GM10248 (cell line): Measurements from ENCODE around the gene ST6GALNAC3.

Experiments
- CTCF ChIA-PET: fragments of 300-600 bp; sonication (Branson Sonifier 250); formaldehyde crosslinking; extraction: SDS; loops from one replicate; lab custom pipeline; 2021; ENCODE audit warnings: antibody characterized with exemption; lab: Yijun Ruan, JAX
- POLR2A ChIA-PET: fragments of 350-650 bp; sonication (Branson Sonifier 250); formaldehyde crosslinking; extraction: SDS; loops from one replicate; lab custom pipeline; 2020; ENCODE audit warnings: antibody characterized with exemption; lab: Yijun Ruan, JAX
- DNase-seq: peaks from one replicate; pipeline ENCODE4 v3.0.0; 2012; ENCODE audit errors: extremely low spot score
- TF ChIP-seq, protein P1 (sequence below): IDR thresholded peaks from 2 replicates; pipeline ENCODE4 v1.5.1; 2012; ENCODE audit warnings: mild to moderate bottlenecking, low read depth; ENCODE audit errors: extremely low read depth, missing control alignments, control extremely low read depth

The ST6GALNAC3 gene

DNA sequence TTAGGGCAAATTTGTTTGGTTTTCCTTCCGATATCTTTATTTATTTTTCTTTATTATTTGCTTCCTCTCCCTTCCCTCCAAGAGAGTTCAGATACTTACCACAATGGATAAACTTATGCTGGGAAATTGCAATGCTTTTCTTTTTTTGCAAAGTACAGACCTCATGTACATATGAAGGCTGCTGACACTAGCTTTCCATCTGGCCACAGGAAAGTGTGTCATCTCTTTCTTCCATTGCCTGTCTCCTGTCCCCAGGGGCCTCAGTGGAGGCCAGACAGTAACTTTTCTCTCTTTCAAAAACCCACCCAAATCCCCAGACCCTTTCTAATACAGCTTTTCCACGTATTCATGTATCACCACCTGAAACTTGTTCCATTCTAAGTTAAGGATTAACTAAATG is 73.9 kb downstream of the ST6GALNAC3 start:
- POLR2A ChIA-PET: no interaction called here
- TF ChIP-seq, protein P1, sequence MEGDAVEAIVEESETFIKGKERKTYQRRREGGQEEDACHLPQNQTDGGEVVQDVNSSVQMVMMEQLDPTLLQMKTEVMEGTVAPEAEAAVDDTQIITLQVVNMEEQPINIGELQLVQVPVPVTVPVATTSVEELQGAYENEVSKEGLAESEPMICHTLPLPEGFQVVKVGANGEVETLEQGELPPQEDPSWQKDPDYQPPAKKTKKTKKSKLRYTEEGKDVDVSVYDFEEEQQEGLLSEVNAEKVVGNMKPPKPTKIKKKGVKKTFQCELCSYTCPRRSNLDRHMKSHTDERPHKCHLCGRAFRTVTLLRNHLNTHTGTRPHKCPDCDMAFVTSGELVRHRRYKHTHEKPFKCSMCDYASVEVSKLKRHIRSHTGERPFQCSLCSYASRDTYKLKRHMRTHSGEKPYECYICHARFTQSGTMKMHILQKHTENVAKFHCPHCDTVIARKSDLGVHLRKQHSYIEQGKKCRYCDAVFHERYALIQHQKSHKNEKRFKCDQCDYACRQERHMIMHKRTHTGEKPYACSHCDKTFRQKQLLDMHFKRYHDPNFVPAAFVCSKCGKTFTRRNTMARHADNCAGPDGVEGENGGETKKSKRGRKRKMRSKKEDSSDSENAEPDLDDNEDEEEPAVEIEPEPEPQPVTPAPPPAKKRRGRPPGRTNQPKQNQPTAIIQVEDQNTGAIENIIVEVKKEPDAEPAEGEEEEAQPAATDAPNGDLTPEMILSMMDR: no peak
- DNase-seq: no peak
- CTCF ChIA-PET: interaction anchor here (1.0 to 1.8 kb wide), 3 partner anchors 11 to 15 kb away, joined by 3 to 5 read pairs (median 3); no protein-coding TSS in a partner anchor

DNA sequence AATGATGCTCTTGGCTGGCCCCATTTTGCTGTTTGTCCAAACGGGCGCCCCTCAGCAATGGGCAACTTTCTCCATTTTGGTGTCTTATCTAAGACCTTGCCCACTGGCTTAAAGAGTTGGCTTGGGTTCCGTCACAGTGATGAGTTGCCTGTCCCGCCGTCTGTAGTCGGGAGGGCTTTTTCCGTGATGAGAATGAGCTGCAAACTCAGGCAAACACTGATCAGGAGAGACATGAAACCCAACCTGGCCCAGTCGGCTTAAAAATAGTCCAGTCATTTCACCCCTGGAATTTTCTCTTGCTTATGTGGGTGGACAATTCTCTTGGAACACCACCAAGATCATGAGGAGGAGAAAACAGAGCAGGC is 79.3 kb downstream of the ST6GALNAC3 start:
- CTCF ChIA-PET: interaction anchor here (1.0 to 4.2 kb wide), 21 partner anchors 9 to 1960 kb away, joined by 3 to 22 read pairs (median 4); no protein-coding TSS in a partner anchor
- DNase-seq: no peak
- POLR2A ChIA-PET: no interaction called here
- TF ChIP-seq, protein P1: no peak

DNA sequence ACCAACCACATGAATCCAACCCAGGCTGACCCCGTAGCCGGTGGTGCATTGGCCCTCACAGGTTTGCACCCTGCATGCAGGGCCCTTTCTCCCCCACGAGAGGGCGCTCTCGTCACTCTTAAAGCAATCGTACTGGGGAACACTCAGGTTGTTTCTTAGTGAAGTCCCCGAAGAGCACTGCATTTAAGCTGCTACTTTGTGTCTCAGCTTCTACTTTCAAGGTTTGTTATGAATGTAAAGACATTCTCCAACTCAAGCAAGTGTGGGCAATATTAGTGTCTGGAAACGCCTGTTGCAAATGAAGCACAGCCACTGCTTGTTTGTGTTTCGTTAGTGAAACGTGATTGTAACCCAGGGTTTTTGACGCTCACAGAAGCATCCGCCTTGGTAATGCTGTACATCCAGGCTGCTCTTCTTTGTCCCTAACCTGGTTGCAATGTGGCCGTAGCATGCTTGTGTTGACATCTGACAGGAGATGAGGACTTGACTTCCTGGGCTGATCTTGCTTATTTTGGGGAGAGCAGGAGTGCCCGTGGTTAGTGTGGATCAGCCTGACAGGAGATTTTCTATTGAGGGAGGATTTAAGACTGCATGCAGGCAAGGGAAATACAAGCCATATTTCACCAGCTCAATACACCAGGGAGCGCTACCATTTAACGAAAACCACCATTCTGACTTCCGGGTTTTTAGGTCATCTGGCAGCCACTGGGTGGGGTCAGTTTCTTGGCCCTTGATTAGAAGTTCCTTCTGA is 79.8 kb downstream of the ST6GALNAC3 start:
- ChIA-PET CTCF (interaction anchor here (0.6 to 4.2 kb wide), 30 partner anchors 9 to 1960 kb away, joined by 3 to 22 read pairs (median 4); no protein-coding TSS in a partner anchor), POLR2A (no interaction called here)
- TF ChIP-seq, protein P1: peak; percentile 93
- peak; percentile 75 for DNase-seq

DNA sequence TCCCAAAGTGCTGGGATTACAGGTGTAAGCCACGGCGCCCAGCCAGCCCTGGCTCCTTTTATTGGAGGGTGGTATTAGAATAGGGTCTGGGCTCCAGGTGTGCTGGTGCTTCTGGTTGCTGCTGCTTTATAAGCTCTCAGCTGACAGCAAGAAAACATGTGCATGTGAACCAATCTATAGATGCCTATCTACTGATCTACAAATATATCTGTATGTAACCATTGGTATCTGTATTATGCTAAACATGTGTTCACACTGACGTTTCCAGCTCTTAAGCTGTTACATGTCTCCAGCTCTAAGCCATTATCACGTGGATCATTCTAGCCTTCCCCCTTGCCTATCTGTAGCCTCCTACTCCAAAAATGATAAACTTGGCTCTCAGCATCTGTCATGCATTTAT is 82.4 kb downstream of the ST6GALNAC3 start:
- no peak for DNase-seq
- TF ChIP-seq, protein P1: no peak
- ChIA-PET CTCF (interaction anchor here (1.0 kb wide), 1 partner anchor 13 kb away, joined by 3 read pairs; no protein-coding TSS in a partner anchor), POLR2A (no interaction called here)

DNA sequence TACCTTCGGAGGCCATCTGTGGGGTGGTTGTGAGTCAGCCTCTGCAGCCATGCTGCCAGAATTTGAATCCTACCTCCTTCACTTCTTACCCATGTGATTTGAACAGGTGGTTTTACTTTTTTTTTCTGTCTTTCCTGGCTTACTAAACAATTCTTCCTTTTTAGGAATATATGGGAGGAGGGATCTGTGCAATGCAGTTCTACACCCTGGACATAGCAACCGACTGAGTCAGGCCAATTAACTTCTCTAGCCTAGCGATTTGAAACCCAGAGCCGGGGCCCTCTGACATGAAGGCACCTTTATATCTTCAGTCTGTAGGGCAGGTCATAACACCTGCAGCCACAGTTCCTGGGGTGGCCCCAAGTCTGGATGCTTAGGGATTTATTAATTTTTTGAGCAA is 83.6 kb downstream of the ST6GALNAC3 start:
- ChIA-PET CTCF (interaction anchor here (1.3 kb wide), 1 partner anchor 11 kb away, joined by 3 read pairs; no protein-coding TSS in a partner anchor), POLR2A (no interaction called here)
- DNase-seq: no peak
- TF ChIP-seq, protein P1: no peak

DNA sequence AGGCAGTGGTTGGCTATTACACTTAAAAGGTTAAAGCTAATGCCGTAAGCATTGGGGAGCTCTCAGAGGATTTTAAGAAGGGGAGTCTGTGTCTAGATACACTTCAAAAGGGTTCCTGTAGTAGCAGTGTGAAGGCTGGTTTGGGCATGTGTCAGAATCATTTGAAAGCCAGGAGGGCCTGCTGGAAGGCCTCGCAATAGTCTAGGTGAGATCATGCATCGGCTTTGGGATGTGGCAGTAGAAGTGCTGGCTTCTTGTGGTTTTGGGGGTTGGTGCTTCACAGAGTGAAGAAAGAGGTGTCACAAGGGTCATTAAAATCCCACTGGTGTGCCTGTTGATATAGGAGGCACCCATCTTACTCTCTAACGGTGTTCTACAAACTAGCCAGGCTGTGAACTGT is 85.7 kb downstream of the ST6GALNAC3 start:
- DNase-seq: no peak
- TF ChIP-seq, protein P1: no peak
- ChIA-PET CTCF (interaction anchor here (1.1 to 1.9 kb wide), 4 partner anchors 10 to 1373 kb away, joined by 3 to 5 read pairs (median 4); no protein-coding TSS in a partner anchor), POLR2A (no interaction called here)
